8988T (cell line): Measurements from ENCODE around the gene SCGB1C1.
"Not testable (repeated sequence)": the region's sequence is repeated elsewhere in the genome, so short reads cannot be mapped to it uniquely, and the experiment has no call there.

ENCODE experiments used
- DNase-seq: peaks from one replicate; pipeline ENCODE4 v3.0.0; 2011

Gene SCGB1C1

DNA sequence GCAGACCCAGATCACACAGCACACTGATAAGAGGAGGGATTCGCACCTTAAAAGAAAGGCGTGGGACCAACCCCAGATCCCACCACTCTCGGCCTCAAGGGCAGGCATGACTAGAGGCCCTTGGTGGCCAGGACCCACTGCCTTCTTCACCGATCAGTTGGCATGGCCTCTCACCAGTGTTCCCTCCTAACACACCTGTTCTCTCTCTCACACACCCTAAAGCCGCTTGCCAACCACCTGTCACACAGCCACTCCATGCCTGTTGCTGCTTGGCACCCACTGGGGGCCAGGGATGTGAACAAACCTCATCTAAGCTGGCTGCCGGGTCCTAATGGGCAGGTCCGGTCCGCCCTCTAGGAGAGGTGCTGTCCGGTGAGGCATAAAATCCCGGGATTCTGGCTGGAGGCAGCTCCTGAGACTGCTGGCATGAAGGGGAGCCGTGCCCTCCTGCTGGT lies at the start of gene SCGB1C1:
Gene SCGB1C1 (plus strand): TSS at position 405 of the 455 bp plus-strand sequence. CDS start 22 bp downstream, at position 427.
- DNase-seq = not testable (repeated sequence)

DNA sequence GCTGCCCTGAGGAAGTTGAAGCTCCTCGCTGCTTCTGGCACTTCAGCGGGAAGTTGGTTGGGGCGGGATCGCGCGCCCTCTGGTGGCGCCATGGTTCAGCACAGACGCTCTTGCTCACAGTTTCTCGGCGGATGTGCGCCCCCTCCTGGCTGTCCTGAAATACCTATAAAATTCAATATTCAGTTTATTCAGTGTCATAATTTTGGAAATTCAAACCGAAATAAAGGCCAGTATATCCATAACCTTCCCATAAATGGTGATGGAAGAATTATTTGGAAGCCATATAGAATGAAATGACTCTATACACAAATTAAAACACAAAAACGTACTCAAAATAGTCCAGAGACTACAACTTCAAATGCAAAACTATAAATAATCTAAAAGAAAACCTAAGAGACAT lies 12.6 kb upstream of the SCGB1C1 start:
- not testable (repeated sequence) for DNase-seq

DNA sequence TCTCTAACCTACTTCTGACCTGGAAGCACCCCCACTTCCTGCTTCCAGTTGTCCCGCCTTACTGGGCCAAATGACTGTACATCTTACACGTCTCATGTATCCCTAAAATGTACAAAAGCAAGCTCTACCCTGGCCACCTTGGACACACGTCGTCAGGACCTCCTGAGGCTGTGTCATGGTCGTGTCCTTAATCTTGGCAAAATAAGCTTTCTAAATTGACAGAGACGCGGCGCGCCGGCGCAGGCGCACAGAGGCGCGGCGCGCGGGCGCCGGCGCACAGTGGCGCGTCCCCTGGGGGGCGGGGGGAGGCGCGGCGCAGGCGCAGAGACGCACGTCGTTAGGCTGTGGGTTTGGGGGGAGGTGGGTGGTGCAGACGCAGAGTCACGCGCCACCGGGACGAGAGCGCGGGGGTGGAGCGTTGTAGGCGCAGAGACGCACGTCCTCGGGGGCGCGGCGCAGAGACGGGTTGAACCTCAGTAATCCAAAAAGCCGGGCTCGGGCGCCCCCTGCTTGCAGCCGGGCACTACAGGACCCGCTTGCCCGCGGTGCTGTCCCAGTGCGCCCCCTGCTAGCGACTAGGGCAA lies 3.6 kb upstream of the SCGB1C1 start:
- not testable (repeated sequence) for DNase-seq

DNA sequence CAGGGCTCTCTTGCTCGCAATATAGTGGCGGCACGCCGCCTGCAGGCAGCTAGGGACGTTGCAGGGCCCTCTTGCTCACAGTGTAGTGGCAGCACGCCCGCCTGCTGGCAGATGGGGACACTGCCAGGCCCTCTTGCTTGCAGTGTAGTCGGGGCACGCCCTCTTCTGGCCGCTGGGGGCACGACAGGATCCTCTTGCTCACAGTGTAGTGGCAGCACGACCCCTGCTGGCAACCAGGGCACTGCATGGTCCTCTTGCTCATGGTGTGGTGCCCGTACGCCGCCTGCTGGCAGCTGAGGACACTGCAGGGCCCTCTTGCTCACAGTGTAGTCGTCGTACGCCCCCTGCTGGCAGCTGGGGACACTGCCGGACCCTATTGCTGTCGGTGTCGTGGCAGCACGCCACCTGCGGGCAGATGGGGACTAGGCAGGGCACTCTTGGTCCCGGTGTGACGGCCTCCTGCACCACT lies 3.0 kb upstream of the SCGB1C1 start:
- DNase-seq = not testable (repeated sequence)

DNA sequence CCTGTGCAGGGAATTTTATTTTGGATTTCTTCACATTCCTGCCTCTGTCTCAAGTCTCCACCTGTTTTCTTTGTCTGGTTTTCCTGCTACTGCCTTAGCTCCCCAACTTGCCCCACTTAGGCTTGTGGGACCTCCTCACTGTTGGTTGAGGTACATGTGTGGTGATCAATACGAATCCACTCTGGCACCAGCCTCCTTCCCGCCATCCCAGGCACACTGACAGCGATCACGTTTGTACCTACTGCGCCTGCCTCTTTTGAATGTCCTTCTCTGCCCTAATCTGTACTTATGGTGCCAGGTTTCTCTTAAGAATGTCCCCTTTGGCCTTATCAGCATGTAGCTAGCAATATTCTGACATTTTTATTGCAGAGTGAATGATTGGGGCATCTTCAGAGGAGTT lies 2.3 kb upstream of the SCGB1C1 start:
- DNase-seq = not testable (repeated sequence)

DNA sequence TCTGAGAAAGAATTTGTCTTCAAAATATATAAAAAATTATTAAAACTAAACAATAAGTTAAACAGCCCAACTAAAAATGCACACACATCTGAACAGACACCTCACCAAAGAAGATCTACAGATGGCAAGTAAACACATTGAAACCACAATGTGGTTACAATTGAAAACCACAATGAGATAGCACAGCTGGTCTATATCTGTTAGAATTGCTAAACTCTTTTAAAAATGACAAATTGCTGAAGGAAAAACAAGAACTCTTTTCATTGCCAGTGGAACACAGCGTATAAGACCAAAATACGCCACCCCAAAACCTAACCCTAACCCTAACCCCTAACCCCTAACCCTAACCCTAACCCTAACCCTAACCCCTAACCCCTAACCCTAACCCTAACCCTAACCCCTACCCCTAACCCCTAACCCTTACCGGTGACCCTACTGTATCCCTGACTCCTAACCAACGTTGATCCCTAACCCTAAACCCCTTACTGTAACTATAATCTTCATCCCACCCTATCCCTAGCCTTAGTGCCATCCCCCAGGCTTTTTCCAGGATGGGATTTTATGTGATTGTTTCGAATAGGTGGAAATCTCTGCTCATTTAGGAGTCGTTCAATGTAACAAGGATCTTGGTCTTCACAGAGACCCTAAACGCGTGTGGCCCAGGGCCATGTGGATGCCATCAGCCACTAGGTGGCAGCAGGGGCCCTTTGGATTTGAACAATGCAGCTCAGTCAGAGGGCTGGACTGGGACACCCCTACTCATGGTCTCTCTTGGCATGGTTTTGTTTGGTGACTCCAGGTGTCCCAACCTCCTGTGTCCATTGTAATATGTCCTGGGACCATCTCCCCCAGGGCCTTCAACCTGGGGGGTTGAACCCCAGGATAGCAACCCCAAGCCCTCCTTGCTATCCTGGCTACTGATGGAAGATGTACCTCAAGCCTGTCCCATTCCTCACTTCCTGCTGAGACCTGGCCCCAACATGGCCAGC lies 1.1 kb upstream of the SCGB1C1 start:
- DNase-seq = not testable (repeated sequence)

DNA sequence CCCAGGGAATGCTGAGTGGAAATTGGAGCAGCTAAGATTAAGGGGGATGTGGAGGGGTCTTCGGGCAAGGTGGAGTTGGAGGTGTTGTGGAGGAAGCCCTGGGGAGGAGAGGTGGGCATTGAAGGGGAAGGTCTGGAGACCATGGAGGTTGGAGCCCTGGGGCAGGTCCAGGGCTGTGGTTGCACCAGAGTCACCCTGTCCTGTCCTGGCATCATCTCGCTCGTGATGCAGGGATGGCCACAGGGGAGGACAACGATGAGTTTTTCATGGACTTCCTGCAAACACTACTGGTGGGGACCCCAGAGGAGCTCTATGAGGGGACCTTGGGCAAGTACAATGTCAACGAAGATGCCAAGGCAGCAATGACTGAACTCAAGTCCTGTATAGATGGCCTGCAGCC lies 603 bp downstream of the SCGB1C1 start:
- not testable (repeated sequence) for DNase-seq

DNA sequence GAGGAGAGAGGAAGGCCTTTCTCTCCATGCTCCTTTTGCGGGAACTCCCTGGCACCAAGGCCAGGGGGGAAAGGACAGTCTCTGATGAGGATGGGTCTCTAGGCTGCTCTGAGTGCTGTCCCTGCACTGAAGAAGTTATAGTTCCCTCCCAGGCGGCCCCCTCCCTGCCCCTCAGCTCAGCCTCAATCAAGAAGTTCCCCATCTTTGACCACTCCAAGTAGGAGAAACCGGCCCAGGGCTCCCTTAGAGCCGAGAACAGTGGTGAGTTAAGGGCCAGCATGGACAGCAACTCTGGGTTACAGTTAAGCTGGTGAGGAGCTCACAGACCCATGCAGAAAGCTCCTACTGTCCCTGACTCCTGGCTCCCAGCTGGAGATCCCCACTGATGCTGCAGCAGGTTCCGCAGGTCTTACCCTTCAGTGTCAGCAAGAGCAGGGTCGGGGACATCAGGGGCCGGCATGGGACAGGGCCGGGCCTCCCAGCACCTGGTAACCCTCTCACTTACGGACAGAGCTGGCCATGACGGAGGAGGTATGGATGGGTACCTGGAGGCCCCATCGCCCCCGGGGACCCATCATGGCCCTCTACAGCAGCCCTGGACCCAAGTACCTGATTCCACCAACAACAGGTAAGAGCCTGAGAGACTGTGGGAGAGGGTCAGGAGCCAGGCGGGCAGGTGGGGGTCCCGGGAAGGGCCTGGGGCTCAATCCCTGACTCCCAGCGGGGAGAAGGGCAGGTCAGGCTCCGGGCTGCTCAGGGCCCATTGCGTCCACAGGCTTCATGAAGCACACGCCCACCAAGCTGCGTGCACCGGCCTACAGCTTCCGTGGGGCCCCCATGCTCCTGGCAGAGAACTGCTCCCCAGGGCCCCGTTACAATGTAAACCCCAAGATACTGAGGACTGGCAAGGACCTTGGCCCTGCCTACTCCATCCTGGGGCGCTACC lies 4.2 kb downstream of the SCGB1C1 start:
- DNase-seq = no peak

DNA sequence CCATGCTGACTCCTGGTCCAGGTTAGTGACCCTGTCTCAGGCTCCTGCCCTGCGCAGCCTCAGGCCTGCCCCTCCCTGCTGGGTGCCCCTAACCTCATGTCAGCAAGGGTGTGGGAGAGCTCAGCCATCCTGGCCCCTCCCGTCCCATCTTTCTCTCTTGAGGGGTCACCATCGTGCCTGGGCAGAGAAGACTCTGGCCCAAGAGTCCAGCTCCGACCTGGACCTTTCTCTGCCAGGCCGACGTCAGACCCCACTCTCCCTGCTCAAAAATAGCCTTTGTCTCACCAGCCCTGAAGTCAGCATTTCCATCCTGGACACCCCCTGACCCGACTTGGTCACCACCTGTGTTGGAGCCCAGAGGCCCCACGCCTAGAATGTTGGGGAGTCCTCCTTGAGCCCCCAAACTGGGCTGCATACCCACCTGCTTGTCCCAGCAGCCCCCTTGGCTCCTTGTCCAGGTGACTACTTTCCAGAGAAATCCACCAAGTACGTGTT lies 4.9 kb downstream of the SCGB1C1 start:
- no peak for DNase-seq

DNA sequence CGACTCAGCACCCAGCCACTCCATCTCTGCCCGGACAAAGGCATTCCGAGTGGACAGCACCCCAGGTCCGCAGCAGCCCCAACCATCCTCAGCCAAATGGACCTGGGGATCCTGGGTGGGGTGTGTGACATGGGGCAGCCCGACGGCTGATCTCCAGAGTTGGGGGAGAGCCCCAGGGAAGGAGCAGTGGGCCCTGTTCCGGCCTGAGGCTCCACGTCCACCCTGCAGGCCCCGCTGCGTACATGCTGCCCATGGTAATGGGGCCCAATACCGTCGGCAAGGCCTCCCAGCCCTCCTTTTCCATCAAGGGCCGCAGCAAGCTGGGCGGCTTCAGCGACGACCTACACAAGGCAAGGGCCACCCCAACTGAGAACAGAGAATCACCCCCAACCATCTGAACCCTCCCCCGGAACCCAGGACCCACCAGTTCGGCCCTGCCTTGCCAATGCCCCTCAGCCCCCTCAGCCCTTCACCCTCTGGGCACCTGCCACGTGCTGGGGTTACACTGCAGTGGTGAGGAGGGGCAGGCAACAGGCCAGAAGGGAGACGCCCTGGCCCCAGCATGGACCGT lies 5.4 kb downstream of the SCGB1C1 start:
- no peak for DNase-seq

DNA sequence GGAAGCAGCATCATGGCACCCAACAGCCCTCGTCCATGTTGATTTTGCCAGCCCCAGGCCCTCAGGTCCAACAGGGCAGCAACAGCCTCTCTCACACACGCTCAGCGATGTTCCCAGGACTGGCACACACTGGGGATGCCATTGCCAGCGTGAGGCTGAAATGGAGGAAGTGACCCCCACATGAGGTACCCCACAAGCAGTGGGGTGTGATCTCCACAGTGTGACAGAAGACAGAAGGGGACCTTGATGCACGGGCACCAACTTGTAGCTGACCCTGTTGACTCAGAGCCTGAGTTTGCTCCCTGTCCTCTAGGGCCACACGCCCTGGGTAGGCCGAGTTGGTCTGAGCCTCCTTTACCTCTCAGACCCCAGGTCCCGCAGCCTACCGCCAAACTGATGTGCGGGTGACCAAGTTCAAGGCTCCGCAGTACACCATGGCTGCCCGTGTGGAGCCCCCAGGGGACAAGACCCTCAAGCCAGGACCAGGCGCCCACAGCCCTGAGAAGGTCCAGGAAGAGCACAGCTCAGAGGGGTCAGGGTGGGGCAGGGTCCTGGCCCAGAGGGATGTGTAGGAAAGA lies 6.2 kb downstream of the SCGB1C1 start:
- no peak for DNase-seq

DNA sequence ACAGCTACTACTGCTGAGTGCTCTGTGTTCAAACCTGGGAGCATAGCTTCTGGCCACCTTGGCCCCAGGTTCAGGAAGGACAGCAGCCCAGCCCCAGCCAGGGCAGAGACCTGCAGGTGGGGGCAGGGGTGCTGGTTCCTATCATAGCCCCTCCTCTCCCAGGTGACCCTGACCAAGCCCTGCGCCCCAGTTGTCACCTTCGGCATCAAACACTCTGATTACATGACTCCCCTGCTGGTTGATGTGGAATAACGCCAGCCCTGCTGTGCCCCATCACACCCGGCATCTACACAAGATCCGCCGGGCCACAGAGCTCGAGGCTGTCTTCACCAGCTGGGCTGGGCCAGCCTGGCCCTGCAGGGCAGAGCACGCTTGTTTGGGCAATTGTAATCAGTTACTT lies 6.9 kb downstream of the SCGB1C1 start:
- DNase-seq = no peak

DNA sequence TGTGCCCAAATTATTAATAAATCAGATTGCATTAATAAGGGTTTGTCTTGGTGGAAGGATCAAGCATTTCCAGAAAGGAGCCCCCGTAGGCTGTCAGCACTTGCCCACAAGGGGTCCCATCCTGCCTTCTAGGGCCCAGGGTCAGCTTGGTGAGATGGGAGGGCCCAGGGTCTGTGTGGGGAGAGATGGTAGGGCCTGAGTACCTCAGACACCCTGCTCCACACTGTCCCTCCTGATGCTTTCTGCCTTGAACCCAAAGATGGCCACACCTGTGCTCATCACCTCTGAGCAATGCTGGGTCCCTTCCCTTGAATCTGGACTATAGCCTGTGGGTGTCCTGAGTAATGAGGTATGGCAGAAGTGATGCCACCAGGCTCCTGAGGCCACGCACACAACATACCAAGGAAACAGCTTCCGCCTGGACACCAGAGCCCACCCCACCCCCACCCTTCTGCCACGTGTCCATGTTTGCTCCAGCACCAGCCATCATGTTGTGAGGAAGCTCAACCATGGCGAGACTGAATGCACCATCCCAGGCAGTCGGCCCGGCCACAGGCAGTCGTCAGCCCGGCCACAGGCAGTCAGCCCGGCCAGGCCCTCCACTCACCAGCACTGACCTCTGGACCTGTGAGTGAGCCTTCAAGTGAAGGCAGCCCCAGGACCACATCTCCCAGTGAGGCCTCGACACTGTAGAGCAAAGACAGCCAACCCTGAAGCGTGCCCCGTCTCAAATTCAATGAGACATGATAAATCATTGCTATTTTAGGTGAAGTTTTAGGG lies 7.5 kb downstream of the SCGB1C1 start:
- DNase-seq = no peak

DNA sequence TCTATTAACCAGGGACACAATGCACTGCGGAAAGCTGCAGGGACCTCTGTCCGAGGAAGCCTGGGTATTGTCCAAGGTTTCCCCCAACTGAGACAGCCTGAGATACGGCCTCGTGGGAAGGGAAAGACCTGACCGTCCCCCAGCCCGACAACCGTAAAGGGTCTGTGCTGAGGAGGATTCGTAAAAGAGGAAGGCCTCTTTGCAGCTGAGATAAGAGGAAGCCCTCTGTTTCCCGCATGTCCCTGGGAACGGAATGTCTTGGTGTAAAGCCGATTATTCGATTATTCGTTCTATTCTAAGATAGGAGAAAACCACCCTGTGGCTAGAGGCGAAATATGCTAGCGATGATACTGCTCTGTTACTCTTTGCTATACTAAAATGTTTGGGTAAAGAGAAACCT lies 9.1 kb downstream of the SCGB1C1 start:
- no peak for DNase-seq

DNA sequence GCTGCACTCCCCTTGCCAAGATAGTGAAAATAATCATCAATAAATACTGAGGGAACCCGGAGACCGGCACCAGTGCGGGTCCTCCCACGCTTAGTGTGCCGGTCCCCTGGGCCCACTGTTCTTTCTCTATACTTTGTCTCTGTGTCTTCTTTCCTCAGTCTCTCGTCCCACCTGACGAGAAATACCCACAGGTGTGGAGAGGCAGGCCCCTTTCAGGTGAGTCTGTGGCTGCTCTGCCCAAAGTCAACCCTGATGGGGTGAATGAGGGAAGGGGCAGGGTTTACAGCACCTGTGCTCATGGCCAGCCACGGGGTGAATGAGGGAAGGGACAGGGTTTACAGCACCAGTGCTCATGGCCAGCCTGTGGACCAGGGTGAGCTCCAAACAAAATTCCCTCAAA lies 9.6 kb downstream of the SCGB1C1 start:
- DNase-seq = no peak

DNA sequence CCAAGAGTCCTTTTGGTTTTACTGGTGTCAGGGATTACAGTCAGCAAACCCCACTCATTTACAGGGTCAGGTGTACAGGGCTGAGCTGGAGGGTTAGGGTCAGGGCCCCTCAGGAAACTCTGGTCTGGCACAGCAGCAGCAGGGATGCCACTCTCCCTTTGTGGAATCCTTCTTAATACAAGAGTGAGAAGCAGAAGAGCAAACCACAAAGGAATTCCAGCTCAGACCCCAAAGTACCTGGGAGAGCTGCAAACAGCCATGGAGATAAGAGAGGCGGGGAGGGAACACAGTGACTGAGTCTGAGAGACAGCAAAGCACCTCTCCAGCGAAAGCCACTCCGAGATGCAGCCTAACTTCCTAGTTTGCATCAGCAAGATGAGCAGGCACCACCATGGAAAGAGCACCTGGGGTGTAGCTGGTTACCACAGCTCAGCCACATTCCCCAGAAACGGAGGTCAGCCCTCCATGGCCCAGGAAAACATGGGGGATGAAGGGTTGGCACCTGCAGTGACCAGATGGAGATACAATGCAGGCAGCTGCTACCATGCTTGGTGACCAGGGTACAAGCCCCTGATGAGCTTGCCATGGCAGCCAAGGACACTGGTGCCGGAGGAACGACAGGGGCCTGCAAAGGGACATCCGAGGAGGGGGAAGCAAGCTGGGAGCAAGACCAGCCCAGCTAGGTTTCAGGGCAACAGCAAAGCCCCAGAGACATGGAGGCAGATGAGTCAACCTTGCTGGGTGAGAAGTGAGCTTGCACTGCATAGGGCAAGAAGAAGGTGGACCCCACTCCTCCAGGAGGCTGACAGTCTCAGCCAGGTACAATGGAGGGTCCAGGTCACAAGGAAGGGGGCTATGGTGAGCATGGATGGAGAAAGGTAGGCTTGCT lies 10.4 kb downstream of the SCGB1C1 start:
- no peak for DNase-seq

DNA sequence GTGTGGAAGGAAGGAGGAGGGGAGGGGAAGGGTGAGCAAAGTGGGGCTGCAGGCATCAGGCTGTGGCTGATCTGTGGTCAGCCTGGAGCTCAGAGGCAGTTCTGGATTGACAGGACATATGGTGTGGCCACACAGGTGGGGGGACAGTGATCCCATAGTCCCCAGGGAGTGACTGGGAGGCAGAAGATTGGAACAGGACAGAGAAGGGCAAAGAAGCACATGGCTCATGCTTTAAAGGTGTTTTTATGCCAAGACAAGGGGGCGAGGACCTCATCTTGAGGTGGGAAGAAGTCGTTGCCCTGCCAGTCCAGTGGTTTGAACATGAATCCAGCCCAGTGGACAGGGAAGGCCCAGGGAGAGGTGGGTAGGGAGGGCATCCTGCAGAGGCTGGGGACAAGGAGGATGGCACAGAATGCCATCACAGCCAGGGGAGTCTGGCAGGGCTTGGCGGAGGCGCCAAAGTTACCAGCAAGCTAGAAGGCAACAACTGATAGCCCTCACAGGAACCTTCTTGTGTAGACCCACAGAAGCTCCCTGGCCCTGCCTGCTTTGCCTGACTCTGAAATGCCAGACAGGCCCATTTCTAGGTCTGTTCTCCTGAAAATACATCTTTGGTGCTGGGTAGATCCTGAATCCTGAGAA lies 11.2 kb downstream of the SCGB1C1 start:
- DNase-seq = no peak

DNA sequence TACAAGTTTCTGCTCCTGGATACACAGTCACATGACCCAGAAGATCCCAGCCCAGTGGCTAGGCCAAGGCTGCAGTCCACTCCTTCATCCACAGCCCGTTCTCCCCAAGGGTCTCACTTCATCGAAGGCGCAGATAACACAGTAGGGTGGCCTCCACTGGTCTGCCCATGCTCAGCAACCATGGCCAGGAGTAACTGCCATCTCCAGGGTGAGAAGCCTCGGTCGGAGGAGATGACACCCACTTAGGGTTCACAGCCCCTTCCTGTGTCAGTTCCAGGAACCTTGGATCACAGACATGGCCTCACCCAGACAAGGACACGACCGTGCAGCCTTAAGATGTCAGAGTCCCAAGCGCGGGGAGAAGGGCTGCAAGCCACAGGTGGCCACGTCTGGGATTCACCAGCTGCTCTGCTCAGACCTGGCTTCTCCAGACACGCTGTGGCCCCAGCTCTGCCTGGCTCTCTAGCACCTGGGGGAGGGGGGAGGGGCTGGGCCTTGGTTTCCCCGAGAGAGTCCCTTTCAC lies 11.8 kb downstream of the SCGB1C1 start:
- DNase-seq = no peak
